Activated effector memory CD4-positive, alpha-beta T cell treated with anti-CD3 and anti-CD28 coated beads, Interleukin-2, amount 50 U/mL, for 16 hours (primary cell): ENCODE data around the gene GUCA1C.
A peak's percentile ranks its signal among the peaks of the same experiment; 100 is the strongest.

Source experiments
- DNase-seq: peaks from one replicate; pipeline ENCODE4 v3.0.0-alpha.2; 2020

Gene GUCA1C

GRCh38 chr3:108953700-108954099, at the start of gene GUCA1C:
Gene GUCA1C, minus strand, starts transcription at chr3:108953879. Its CDS starts 117 bp downstream, at chr3:108953762.
- DNase-seq, result no peak

DNA sequence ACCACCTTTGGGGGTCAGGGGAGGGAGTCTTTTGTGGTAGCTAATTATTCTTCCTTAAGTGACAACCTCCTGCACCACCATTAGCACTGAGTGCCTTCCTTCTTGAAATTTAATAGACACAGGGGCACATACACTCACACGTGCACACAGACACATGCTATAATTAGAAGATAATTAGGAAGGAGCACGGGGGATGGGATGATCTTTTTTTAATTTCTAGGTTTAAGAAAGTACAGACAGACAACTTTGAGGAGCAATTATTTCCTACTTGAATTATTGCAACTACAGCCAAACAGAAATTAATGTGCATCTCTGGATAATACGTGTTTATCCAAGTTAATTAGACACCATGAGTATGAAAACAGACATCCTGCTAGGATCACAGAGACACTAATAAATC, 44.8 kb upstream of the GUCA1C start:
- DNase-seq, result no peak

- no peak for DNase-seq
Measured at GRCh38 chr3:108985844-108986243, 32.2 kb upstream of the GUCA1C start.

- DNase-seq, result no peak
Measured at GRCh38 chr3:108983051-108983450, 29.4 kb upstream of the GUCA1C start.

DNA sequence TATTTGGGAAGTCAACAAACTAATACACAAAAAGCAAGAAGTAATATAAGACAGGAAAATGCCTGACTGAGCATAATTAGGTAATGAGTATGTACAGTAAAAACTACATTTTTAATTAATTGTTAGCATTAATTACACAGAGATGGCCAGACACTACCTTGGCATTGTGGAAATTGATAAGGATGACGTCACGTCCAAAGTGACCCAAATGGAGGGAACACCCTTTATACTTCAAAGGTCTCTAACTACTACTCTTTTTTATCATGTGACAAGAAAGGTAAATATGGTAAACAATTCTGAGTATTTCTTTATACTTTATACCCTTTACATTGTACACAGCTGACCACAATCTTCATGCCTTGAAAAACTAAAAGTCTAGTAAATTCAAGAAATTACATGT, 22.4 kb upstream of the GUCA1C start:
- DNase-seq, result no peak

DNA sequence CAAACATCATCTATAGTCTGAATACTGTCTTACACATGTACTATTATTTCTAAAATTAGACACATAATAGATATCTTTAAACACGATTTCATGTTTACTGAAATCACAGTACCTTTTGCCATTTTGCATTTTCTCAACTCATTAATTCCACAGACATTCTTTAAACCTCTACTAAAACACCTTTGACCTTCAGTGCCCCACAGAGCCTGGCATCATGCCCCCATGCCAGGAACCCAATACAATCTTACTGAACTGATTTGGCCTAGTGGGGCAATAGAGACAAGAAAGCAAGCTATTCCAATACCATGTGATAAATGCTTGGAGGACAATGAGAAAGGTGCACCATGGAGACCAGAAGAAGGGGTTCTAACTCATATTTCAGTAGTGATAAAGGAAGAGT, 19.3 kb upstream of the GUCA1C start:
- no peak for DNase-seq

- DNase-seq, result no peak
Measured at GRCh38 chr3:108972482-108972881, 18.8 kb upstream of the GUCA1C start.

- DNase-seq, result no peak
Measured at GRCh38 chr3:108970561-108970960, 16.9 kb upstream of the GUCA1C start.

GRCh38 chr3:108966773-108967172, 13.1 kb upstream of the GUCA1C start:
- DNase-seq, result no peak

- DNase-seq, result no peak
Measured at GRCh38 chr3:108959017-108959416, 5.3 kb upstream of the GUCA1C start.

DNA sequence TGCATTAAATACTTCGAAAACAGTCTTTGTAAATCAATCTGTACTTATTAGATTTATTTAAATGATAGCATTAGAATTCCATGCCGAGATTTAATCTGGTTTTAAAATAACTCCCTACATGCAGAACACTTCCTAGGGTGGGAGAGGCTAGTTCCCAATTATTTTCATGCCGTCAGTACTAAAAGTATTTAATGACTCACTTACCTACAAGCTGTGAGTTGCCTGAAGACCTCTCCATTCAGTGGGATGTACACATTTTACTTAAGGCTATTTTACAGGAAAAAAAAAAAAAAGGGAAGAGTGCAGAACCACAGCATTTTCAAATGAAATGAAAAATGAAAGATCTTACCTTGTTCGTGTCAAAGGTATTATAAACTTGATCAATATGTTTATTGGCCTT, 469 bp downstream of the GUCA1C start:
- no peak for DNase-seq

DNA sequence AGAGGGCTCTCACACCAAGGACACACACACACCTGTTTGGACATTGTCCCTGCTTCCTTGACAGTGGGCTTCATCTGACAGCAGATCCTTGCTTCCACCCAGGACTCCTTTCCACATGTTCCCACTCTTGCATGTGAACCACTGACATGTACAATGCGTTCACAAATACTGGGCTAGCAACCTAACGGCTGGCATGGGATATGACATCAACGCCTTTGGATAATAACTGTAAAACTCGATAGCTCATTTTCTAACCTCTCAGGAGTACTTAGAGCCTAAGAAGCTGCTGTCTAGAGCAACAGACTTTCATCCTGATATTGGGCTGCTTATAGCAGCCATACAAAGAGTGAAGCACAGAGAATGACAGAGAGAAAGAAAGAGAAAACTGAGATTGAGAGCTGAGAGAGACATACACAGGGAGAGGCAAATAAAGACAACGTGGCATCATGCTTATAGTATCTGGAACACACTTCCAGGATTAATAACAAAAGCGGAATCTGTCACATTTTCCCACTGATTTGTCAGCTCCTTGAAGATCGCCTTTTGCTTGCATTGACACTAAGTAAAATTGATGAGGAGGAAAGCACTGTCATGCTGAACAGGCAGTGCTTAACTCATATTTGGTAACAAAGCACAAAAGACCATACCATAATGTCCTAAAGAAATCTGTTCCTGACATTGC, 1.7 kb downstream of the GUCA1C start:
- DNase-seq, result no peak

GRCh38 chr3:108947855-108948254, 5.8 kb downstream of the GUCA1C start:
- DNase-seq, result no peak

DNA sequence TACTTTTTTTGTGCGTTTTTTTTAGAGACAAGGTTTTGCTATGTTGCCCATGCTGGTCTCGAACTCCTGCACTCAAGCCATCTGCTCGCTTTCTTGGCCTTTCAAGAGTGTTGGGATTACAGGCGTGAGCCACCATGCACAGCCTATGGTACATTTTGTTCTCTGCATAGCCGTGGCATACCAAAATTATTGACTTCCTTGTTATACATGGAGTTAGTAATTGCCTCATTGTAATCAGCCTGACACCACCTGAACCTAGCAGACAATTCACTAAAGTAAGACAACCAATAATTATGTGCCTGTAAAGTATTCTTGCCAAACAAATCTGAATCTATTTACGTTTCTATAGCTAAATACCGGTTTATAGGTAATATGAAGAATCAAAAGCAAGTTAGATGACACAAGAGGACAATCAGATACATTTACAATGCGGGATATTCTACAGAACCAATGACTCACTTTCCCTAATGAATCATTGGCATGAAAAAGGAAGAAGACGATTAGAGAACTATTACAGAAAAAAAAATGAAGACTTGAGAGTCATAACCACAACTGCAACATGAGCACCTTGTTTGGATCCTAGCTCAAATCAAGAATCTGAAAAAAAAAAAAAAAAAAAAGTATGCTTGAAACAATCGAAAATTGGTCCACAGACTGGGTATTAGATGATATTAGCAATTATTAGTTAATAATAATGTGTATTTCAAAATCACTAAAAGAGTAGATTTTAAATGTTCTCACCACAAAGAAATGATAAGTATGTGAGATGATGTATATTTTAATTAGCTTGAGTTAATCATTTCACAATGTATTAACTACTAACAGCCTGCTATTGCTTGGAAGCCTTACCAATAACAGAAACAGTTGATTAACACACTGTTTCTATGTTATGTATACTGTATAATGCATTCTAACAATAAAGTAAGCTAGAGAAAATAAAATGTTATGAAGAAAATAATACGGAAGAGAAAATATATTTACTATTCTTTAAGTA, 7.1 kb downstream of the GUCA1C start:
- DNase-seq, result no peak

- no peak for DNase-seq
Measured at GRCh38 chr3:108940568-108941263, 13.0 kb downstream of the GUCA1C start.

DNA sequence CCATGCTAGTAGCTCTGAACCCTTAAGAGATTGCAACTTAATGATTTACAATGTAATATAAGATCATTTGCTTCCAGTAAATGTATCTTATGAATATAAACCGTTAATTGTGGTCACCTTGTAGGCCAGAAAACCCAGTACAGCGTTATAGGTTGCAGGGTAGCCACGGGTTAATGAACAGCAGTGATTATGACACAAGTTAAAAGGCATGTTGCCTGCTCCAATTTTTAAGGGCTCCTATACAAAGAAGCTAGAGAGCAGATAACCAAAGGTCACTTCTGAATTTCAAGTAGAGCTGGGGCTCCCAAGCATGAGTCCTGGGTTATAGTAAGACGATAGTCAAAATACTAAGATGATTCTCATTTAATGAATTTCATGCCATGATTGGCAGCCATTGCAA, 13.5 kb downstream of the GUCA1C start:
- DNase-seq, result no peak

- no peak for DNase-seq
Measured at GRCh38 chr3:108936924-108937689, 16.6 kb downstream of the GUCA1C start.

DNA sequence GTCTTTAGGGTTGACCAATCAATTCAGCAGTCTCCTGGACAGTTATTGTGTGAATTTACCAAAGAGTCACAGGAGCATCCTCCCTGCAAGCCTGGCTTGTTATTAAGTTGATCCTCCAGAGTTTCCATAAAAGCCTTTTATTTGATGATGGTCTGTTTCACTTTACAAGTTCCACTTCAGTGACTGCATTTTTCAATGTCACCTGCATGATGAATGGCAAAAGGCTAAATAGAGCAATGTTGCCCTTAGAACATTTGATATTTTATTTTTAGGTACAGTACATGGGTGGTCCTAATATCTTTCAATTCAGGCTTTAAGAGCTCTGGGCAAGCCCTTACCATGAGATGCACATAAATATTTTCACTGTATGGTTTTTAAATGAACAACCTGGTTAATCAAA, 22.6 kb downstream of the GUCA1C start:
- no peak for DNase-seq

- no peak for DNase-seq
Measured at GRCh38 chr3:108918866-108919265, 34.8 kb downstream of the GUCA1C start.

DNA sequence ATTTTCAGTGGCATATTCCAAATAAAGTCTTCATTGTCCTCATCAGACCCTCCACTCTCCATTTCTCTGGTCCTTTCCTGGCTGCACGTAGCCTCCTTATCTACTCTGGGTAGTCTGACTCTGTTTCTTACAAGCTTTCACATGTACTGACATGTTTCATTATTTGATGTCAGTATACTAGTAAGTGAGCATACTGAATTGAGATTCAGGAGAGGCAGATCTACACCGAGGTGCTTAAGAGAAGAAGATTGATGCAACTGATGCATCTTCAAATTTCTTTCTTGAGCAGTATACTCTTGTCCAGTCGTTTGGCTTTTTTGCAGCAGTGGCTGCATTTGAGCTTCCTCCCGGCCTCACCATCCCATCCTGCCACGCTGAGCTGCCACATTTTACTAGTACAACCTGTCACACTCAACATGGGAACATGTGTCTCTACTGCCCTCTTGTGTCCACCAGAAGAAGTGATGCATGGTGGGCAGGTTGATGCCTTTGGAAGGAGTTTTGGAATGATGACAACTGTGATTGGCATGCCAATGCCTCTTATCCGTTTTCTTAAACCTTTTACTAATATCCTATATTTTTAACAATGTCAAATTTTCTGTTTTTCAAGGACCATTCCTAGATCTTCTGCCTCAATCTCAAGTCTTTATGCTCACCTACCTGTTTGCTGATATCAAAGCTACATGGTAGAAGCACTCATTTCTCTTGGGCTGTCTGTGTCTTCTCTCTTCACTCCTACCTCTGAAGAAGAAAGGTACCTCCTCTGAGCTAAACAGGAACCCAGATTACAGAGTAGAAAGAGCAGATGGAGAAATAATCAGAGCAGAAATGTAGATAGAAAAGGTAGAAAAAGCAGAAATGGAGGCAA, 38.7 kb downstream of the GUCA1C start:
- DNase-seq, result peak; percentile 81

DNA sequence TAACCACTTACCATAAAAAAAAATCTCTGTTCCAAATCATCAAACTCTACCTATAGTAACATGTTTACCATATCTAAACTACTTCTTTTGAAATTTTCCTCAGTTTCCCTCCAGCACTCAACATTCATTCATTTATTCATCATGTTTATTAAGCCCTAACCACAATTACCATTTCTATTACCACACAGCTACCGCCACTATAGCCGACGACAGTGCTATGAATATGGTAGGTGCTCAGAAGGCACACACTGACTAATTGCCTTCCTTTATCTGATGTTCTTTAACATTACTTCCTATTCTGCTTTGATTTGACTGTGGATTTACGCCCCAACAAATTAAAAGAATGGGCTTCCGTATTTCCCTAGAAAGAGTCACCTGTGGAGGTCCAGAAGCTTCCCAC, 43.9 kb downstream of the GUCA1C start:
- DNase-seq, result no peak

GRCh38 chr3:108907194-108907593, 46.5 kb downstream of the GUCA1C start:
- DNase-seq, result no peak
